Stromal cell of bone marrow (primary cell): ENCODE results near the gene SLC6A12.

ENCODE experiments used
- DNase-seq: peaks from one replicate; pipeline ENCODE4 v3.0.0-alpha.2; 2012; ENCODE audit warnings: low read depth

SLC6A12 gene

DNA sequence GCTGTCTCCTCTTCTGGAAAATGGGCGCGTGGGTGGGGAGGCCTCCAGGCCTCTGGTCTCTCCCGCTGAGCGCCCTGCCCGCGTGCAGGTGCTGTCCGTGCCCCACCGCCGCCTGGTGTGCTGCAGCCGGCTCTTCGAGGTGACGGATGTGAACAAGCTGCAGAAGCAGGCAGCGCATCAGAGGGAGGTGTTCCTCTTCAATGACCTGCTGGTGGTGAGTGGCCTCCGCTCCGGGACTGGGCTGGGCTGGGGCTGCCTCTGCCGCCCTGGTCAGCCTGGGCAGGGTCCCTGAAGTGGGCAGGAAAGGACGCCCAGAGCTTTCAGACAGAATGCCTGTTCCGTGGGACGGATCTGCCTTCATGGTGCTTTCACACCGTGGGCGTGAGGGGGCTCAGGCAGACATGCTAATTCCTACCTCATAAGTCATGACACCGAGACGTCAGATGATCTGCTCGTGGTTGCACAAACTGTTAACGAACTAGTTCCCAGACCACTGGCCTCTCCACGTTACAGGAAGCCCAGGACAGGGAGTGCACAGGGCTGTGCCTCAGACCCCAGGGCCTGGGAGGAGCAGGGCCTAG is 50.5 kb downstream of the SLC6A12 start:
- DNase-seq: no peak

DNA sequence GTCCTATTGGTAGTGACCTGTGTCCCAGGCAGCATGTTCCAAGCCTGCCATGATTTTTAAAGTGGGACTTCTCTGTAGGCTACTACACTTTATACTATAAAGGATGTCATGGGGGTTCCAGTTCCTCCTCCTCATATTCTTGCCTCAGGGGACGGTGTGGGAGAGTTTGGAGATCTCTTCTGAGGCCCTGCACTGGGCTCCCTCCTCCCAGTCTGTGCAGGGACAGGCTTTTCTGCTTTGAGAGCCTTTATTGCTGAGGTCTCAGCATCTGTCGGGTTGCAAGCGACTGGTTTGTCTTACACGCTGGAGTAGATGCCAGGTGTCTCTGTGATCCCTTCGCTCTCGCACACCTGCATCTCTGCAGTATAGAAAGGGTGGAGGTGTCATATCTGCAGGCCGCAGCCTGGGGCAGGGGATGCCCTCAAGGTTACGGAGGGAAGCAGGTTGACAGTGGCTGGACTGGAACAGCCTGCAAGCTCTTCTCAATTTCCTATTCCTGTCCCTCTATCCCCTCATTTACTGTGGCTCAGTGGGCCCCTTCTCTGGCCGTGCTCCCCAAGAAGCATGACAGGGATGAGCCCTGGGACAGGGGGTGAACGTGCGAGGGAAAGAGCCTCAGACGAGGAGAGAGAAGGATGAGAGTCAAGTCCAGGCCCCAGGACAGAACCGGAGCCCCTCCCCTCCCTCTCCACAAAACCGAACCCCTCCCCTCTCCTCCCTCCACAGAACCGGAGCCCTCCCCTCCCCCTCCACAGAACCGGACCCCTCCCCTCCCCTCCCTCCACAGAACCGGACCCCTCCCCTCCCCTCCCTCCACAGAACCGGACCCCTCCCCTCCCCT is 51.3 kb downstream of the SLC6A12 start:
- no peak for DNase-seq

DNA sequence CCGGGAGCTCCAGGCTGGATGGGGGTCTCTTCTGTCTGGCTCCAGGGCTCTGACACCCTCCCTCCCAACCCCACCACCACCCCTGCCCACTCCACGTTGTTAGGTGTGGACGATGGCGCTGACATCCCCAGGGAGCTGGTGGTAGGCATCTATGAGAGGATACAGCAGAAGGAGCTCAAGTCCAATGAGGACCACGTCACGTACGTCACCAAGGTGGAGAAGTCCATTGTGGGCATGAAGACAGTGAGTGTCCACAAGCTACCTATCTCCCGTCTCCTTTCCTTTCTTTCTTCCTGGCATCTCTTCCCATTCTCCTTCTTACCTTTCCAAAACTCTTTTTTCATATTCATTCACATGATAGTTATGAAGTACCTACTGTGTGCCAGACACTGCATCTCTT is 52.1 kb downstream of the SLC6A12 start:
- no peak for DNase-seq

DNA sequence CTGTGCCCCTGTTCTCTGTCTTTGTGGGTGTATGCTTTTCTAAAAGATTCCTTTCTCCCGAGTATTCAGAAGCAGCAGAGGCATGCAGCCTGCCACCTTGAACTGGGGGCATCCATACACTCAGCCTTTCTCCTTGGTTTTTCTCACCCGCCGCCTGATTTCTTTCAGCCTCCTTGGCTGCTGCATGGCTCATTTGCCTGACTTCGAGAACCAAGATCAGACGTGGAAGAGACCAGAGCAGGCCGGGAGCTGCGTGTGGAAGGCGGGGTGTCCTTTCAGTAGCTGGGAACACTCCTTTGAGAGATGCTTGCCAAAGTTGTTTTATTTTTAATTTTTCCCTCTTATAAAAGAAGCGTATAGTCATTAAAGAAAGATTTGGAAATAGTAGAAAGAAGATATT is 53.1 kb downstream of the SLC6A12 start:
- no peak for DNase-seq

DNA sequence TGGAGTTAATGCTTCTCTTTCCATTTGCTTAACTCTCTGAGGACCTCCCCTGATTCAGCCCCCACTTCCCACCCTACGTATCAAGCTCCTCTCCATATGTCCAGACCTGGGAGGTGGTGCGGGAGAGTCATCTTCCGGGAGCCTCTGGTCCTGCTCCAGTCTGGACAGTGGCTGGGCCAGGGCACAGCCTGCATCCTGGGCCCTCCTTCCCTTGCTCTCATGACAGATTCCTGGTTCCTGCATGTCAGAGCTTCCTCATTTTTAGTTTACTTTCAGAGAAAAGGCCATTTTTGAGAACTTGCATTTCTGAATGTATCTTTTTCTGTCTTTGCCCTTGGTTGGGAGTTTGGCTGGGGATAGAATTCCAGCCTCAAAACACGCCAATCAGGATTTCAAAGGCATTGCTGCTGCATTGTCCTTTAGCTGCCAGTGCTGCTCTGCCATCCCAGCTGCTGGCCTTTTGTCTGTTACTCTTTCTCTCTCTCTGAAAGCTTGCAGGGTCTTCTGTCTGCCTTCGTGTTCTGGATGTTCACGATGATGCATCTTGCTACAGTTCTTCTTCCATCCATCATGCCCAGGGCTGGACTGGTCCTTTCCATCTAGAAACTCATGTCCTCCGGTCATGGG is 54.7 kb downstream of the SLC6A12 start:
- DNase-seq: no peak

DNA sequence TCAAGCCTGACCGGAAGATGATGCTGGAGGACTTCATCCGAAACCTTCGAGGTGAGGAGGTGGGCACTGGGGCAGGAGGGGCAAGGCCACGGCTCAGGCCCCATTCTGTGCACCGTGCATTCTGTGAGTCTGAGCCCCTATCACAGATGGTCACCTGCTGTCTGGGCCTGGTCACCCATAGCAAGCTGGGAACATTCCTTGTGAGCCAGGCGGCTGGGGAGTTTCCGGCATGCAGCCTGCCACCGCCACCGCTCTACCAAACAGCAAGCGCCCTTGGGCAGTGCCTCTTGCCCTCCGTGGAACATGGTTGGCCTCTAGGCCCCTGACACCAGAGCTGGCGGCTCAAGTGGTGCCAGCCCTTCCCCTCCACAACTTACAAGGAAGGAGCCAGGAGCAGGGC is 56.3 kb downstream of the SLC6A12 start:
- no peak for DNase-seq

DNA sequence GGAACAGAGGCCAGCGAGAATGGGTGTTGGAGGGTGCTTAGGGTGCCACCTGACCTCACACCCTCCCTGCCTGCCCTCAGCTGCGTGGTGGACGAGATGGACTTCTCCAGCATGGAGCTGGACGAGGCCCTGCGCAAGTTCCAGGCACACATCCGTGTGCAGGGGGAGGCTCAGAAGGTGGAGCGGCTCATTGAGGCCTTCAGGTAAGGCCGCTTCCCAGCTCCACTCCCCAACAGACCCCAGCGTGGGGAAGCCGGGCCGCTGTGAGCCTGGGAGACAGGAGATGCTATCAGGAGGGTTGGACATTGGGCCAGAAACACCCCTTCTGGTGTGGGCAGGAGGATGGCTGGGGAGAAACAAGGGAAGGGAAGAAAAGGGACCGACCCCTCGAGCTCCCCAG is 57.0 kb downstream of the SLC6A12 start:
- DNase-seq: no peak

DNA sequence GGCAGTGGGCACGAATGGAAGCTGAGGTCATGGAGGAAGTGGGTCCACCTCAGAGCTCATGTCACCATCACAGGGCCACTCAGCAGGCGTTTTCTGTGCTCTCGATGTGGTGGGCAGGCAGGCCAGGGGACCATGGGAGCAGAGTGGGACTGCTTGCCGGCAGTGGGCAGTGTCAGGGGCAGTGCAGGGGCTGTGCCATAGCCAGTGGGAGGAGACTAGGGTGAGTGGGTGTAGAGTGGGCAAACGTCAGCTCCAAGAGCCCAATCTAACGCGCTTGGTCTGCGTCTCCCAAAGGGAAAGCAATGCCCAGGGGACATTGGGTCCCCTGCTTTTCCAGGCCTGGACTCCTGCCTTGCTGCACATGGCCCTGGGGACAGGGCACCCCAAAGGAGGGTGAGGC is 58.3 kb downstream of the SLC6A12 start:
- DNase-seq: no peak

DNA sequence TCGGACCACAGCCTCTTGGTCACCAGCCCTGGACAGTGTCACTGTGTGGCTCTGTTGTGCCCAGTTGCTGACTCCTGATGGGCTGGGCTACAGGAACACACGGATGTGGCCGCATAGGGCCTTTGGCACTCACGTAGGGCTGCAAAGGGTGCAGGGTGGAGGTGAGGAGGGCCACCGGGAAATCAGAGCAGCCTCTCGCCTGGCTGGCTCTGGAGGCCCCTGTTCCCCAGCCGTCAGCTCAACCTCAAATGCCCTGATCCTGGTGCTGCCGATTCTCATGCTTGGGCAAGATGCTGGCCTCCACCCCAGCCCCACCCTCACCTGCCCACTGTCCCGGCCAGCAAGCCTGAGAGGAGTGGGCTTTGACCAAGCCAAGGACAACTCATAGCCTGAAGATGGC is 59.0 kb downstream of the SLC6A12 start:
- no peak for DNase-seq

DNA sequence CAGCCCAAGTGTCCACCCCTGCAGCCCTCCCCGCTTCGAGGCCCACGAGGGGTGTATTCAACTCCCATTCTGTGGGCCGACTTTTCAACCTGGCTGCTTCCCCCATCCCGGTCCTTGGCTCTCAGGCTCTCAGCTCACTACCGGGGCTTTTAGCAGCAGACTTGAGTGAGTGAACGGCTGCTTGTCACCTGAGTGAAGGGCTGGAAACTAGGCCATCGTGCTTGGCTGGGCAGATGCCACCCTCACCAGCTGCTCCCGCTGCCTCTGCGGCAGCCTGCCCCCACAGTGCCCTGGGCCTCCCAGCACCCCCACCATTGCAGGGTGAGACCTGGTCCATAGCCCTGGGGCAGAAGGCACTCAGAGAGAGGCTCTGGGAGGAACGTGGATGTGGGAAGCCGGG is 59.9 kb downstream of the SLC6A12 start:
- no peak for DNase-seq

DNA sequence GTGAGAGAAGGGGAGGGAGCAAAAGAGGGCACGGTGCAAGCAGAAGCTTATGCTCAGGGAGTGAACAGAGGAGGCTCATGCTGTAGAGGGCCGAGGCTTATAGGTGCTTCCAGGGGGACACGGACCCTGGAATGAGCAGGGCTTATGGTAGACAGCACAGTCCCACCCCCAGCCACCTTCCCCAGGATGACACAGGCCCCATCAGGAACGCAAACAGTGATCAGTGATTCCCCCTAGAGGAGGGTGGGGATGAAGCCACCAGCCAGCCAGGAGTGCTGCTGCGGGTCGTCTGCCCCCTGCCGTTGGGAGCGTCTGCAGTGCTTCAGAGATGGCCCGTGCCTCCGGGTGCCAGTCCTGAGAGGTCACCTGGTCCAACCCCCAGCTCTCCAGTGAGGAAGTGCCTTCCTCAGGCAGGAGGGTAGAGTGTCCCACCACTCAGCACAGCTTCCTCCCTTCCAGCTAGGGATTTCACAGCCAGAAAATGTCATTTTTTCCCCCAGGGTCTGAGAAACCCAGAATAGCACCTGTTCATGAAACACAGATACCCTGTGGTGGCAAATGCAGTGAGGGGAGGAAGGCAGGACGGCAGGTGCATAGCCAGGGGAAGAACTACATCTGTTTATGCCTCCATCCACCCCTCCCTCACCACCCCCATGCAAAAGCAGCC is 60.7 kb downstream of the SLC6A12 start:
- DNase-seq: no peak

DNA sequence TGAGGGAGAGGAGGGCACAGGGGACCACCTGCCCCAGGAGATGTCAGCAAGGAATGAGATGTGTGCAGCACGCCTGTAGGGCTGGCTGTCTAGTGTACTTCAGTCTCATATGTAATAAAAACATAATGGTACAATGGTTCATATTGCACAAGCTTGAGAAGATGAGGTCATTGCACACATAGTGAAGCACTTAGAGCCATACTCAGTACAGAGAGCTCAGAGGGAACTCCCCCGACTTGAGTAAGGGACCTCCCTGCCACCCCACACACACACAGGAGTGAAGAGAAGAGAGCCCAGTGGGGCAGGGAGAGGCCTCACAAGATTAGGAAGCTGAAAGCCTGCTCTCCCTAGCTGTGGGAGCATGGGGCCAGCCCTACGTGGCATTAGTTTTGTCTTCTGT is 61.5 kb downstream of the SLC6A12 start:
- no peak for DNase-seq

DNA sequence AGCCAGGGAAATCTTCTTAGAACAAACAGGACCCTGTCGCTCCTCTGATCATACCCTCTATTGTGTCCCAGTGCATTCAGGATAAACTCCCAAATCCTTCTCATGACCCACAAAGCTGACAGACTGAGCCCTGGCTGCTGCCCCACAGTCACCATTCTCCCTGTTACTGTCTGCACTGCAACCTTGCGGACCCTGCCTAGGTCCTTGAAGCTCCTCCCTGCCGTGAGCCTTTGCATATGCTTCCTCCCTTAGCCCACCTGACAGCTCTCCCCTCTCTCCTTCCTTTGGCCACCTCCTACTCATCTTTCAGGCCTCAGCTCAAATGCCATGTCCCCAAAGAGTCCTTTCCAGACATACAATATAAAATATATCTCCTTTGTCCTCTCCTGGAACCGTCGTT is 62.4 kb downstream of the SLC6A12 start:
- DNase-seq: no peak

DNA sequence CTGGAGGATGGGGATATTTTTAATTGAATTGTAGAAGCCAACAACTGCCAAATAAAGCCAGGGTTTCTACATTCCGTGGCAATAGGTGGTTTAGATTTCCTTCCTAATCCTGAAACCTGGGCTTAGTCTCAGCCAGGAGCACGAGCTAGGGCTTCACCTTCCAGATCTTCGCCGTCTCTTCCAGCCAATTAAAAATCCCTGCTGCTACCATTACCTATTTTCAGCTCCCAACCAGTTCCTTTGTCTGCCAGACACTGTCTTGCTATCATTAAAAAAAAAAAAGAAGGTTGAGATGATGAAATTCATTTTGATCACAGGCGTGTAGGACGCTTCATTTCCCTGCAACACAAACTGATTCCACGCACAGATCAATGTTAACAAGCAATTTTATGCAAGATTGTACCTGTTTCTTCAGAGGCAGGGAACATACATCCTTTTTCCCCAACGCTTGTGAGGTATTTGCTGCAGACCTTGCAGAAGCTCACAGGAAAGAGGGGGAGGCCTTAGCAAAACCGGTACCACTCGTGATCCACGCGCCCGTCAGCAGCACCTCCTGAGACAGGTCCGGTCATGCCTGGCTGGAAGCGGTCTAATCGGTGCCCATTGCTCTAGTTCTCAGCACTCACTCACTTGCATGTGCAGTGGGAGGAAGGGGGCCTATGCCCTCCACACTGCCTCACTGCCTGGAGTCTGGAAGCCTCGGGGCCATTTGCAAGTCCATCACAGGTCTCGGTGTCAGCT is 65.1 kb downstream of the SLC6A12 start:
- no peak for DNase-seq

DNA sequence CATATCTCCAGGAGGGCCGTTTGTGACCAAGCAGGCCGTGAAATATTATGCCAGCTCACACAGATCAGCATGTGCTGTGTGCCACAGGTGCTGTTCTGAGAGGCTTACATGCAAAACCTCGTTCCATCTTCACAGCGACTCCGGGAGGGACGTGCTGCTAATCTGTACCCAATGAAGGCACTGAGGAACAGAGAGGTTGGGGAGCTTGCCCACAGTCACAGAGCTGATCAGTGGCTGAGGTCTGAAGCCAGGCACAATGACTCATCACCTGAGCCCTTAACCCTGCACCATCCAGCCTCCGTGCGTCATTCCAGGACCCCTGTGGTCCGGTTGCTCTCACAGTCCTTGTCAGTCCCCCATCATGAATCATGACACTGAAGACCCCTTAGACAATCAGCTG is 66.7 kb downstream of the SLC6A12 start:
- DNase-seq: no peak

DNA sequence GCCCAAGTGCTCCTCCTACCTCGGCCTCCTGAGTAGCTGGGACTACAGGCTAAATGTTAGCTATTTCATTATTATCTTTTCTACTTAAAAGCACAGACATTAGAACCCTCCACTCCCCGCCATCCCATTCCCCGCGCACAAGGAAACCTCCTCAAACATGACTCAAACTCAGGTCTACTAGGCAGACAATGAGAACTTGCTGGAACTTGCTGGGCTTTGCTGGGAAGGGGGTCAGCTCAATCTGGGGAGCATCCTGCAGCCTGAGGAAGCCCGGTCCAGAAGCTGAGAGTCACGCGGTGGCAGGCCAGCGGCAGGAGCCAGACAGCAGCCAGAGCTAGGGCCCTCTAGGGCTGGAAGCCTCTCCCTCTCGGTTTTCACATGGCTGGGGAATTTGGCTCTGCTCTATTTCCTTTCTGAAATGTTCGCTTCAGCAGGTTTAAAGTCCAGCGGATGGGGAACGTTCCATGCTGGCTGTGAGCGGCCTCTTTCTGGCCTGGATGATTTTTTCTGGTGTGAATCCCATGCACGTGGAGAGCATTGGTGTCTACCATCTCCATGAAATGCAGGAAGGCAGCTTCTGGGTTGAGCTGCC is 68.5 kb downstream of the SLC6A12 start:
- DNase-seq: no peak

DNA sequence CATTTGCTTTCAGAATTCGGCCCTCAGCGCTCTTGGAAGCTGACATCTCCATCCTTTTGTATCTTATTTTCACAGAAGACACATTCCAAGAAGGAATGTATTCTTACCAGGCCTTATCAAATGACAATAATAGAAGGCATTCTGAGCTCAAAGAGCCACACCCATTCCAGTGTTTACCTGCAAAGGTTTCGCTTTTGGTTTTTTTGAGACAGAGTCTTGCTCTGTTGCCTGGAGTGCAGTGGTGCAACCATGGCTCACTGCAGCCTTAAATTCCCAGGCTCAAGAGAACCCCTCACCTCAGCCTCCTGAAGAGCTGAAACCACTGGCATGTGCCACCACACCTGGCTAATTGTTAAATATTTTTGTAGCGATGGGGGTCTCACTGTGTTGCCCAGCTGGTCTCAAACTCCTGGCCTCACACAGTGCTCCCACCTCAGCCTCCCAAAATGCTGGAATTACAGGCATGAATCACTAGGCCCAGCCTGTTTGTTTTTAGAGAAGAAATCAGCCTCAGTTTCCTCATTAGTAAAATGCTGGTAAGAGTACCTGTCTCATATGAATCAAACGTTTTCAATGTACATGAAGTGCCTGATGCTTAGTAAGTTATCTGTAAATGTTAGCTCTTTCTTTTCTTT is 69.2 kb downstream of the SLC6A12 start:
- no peak for DNase-seq

DNA sequence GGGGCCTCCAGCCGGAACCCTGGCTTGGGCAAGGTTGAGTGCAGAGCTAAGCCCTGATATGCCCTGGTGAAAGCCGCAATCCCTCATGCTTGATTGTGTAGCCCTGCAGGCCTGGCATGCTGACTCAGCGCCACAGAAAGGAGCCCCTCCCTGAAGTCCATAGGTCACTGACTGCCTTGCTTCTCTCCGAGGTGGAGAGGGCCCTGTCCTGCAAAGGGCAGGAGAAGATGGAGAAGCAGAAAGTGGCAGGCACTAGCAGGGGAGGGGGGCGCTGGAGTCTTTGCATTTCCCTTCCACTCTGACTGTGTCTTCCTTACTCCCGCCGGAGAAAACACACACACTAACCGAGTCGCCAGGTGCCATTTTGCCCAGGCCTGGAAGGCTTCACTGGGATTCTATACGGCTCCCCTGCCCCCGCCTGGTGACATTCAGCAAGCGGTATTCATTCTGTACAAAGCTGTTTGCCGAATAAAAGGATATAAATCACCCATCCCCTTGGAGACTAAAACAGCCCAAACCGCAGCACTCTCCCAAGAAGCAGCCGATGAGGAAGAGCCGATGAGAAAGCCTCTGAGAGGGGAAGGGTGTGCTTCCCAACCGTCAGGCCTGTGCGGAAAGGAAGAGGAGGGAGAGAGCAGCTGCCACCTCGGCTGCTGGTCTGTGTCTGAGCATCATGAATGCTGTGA is 69.8 kb downstream of the SLC6A12 start:
- DNase-seq: no peak

DNA sequence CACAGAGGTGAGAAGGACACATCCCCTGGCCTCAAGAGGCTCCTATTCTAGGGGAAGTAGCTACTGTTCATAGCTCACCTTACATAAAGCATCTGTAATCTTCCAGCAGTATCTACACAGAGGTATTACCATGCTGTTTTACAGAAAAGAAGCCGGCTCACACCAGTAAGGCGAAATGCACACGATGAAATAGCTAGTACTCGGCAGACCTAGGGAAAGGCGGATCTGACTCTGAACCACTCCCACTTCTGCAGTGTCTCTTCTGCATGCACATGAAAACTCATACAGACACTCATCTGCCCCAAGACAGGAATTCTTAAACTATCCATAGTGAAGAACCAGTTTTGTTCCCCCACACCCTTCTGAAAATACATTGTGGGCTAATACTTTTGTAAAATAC is 73.8 kb downstream of the SLC6A12 start:
- DNase-seq: no peak
